Neural cell (in vitro differentiated cells): ENCODE measurements around the gene ZNF677.

Source experiments
- CTCF ChIP-seq: fragments of 450-650 bp; IDR thresholded peaks from 2 replicates; pipeline ENCODE4 v1.5.1; 2014; ENCODE audit warnings: antibody characterized with exemption, mild to moderate bottlenecking, moderate library complexity; ENCODE audit not compliant: poor library complexity, severe bottlenecking
- EZH2 ChIP-seq: fragments of 200-600, 300-800 bp; shearing (Covaris generic), sonication (generic); IDR thresholded peaks from 2 replicates; pipeline ENCODE4 v1.6.1; 2014; ENCODE audit warnings: antibody characterized with exemption, low read length, borderline replicate concordance, mild to moderate bottlenecking; ENCODE audit not compliant: insufficient read depth, poor library complexity, severe bottlenecking
- POLR2AphosphoS5 ChIP-seq: IDR thresholded peaks from 2 replicates; pipeline ENCODE4 v1.6.1; 2012
- RAD21 ChIP-seq: fragments of 450-650 bp; conservative IDR thresholded peaks from 2 replicates; pipeline ENCODE4 v1.6.1; 2014; ENCODE audit warnings: antibody characterized with exemption, mild to moderate bottlenecking, moderate library complexity
- SMC3 ChIP-seq: fragments of 450-650 bp; conservative IDR thresholded peaks from 2 replicates; pipeline ENCODE4 v1.6.1; 2014; ENCODE audit warnings: antibody characterized with exemption, mild to moderate bottlenecking, moderate library complexity; ENCODE audit not compliant: poor library complexity
- TAF1 ChIP-seq: IDR thresholded peaks from 2 replicates; pipeline ENCODE4 v1.6.1; 2012; ENCODE audit warnings: low read depth

DNA sequence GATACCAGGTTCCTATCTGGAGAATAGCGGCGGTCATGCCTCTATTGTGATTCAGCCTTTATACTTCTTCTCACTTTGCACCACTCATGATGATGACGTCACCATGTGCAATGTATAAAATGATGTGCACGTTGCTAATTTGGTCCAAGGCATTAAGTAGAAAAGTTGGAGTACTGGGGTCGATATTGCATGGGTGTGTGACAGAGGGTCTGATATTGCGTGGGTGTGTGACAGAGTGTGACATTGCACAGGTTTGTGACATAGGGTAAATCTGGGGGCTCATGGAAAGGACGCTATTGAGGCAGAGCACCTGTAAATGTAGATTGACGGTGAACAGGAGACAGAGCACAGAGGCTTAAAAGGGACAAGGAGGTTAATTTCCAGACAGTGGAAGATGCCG, 17.4 kb upstream of the ZNF677 start:
- TF ChIP-seq EZH2 (no peak), CTCF (no peak), POLR2AphosphoS5 (no peak), SMC3 (no peak), RAD21 (no peak), TAF1 (no peak)
